OCI-LY3 (cell line): ENCODE measurements around the gene ZNF684.

Experiments
- H2AFZ ChIP-seq: fragments of 200-600, 300-600 bp; shearing (Covaris generic); 2 replicates; pipeline ENCODE4 v1.6.0; 2014; ENCODE audit warnings: antibody characterized with exemption, low read depth, low read length
- H3K27ac ChIP-seq: fragments of 200-600, 300-600 bp; sonication (generic); 2 replicates; pipeline ENCODE4 v1.5.1; 2014; ENCODE audit warnings: mild to moderate bottlenecking, low read length, moderate library complexity, mixed read lengths
- H3K27me3 ChIP-seq: fragments of 200-600, 300-600 bp; sonication (generic); 2 replicates; pipeline ENCODE4 v1.6.1; 2014; ENCODE audit warnings: low read depth, low read length, mixed read lengths
- H3K36me3 ChIP-seq: fragments of 200-600, 300-600 bp; sonication (generic); replicated peaks from 2 replicates; pipeline ENCODE3; 2014; ENCODE audit warnings: low read depth, low read length, mixed read lengths
- H3K4me1 ChIP-seq: fragments of 300-600, 200-600 bp; sonication (generic); 2 replicates; pipeline ENCODE4 v1.6.1; 2014; ENCODE audit warnings: low read length, mixed read lengths
- H3K4me2 ChIP-seq: fragments of 200-600, 300-600 bp; sonication (generic); 2 replicates; pipeline ENCODE4 v1.6.1; 2014; ENCODE audit warnings: low read length, mixed read lengths
- H3K4me3 ChIP-seq: fragments of 300-600, 200-600 bp; sonication (generic); 2 replicates; pipeline ENCODE4 v1.5.1; 2014; ENCODE audit warnings: antibody characterized with exemption, mild to moderate bottlenecking, low read length, moderate library complexity
- H3K79me2 ChIP-seq: fragments of 300-600, 200-600 bp; shearing (Covaris generic); 2 replicates; pipeline ENCODE4 v1.6.1; 2014; ENCODE audit warnings: mild to moderate bottlenecking, low read length, mixed read lengths
- H3K9ac ChIP-seq: fragments of 300-600, 200-600 bp; shearing (Covaris generic); 2 replicates; pipeline ENCODE4 v1.6.0; 2014; ENCODE audit warnings: mild to moderate bottlenecking, low read length, moderate library complexity
- H3K9me3 ChIP-seq: fragments of 200-600, 300-600 bp; shearing (Covaris generic); 2 replicates; pipeline ENCODE4 v1.6.1; 2014; ENCODE audit warnings: low read length, mixed read lengths; ENCODE audit not compliant: insufficient read depth
- H4K20me1 ChIP-seq: fragments of 200-600, 300-600 bp; sonication (generic); 2 replicates; pipeline ENCODE4 v1.6.1; 2016; ENCODE audit warnings: low read length, mixed read lengths; ENCODE audit not compliant: insufficient read depth
- EZH2phosphoT487 ChIP-seq: fragments of 200-600 bp; shearing (Covaris generic); IDR thresholded peaks from 2 replicates; pipeline ENCODE4 v1.6.1; 2018; ENCODE audit warnings: antibody characterized with exemption, mixed run types, low read depth
- TF ChIP-seq, protein P1 (sequence below): fragments of 200-600, 300-600 bp; sonication (generic); IDR thresholded peaks from 2 replicates; pipeline ENCODE4 v1.5.1; 2014; ENCODE audit warnings: antibody characterized with exemption, low read length, low read depth

The ZNF684 gene

GRCh38 chr1:40595623-40596022 is 64.2 kb downstream of the ZNF684 start:
- no peaks in the 10 kb centered on the region for H3K9me3 ChIP-seq
- no peak overlapping the region for H2AFZ ChIP-seq
- H3K4me1 ChIP-seq = no peaks in the 10 kb centered on the region
- TF ChIP-seq, protein P1, sequence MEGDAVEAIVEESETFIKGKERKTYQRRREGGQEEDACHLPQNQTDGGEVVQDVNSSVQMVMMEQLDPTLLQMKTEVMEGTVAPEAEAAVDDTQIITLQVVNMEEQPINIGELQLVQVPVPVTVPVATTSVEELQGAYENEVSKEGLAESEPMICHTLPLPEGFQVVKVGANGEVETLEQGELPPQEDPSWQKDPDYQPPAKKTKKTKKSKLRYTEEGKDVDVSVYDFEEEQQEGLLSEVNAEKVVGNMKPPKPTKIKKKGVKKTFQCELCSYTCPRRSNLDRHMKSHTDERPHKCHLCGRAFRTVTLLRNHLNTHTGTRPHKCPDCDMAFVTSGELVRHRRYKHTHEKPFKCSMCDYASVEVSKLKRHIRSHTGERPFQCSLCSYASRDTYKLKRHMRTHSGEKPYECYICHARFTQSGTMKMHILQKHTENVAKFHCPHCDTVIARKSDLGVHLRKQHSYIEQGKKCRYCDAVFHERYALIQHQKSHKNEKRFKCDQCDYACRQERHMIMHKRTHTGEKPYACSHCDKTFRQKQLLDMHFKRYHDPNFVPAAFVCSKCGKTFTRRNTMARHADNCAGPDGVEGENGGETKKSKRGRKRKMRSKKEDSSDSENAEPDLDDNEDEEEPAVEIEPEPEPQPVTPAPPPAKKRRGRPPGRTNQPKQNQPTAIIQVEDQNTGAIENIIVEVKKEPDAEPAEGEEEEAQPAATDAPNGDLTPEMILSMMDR = no peak; the same call in 1 of the 2 replicates
- TF ChIP-seq EZH2phosphoT487 = no peak
- no peak overlapping the region for H3K27ac ChIP-seq
- no peak overlapping the region for H3K4me3 ChIP-seq
- no peaks in the 10 kb centered on the region for H3K79me2 ChIP-seq
- no peak overlapping the region for H3K9ac ChIP-seq
- no peaks in the 10 kb centered on the region for H3K36me3 ChIP-seq
- no peak overlapping the region for H3K4me2 ChIP-seq
- H3K27me3 ChIP-seq = no peaks in the 10 kb centered on the region
- no peaks in the 10 kb centered on the region for H4K20me1 ChIP-seq
